GM18511 (cell line): ENCODE results near the gene NINL.
"Not testable (repeated sequence)": the region's sequence is repeated elsewhere in the genome, so short reads cannot be mapped to it uniquely, and the experiment has no call there.

Experiments used
- ATAC-seq: cut with Tn5 transposase; IDR thresholded peaks from one replicate; pipeline ENCODE4 v1.9.1; 2021; ENCODE audit warnings: mild to moderate bottlenecking, moderate library complexity; ENCODE audit not compliant: unreplicated experiment

The NINL gene

GRCh38 chr20:25507385-25508082 lies 77.8 kb downstream of the NINL start:
- no peak for ATAC-seq

- ATAC-seq, result no peak
These were observed 80.8 kb downstream of the NINL start for GRCh38 chr20:25504366-25505135.

- ATAC-seq, result no peak
These were observed 81.4 kb downstream of the NINL start for GRCh38 chr20:25503936-25504335.

- not testable (repeated sequence) for ATAC-seq
These were observed 82.2 kb downstream of the NINL start for GRCh38 chr20:25503051-25503639.

GRCh38 chr20:25500880-25501351 lies 84.4 kb downstream of the NINL start:
- ATAC-seq, result no peak

GRCh38 chr20:25499855-25500434 lies 85.4 kb downstream of the NINL start:
- no peak for ATAC-seq

- ATAC-seq, result no peak
These were observed 86.3 kb downstream of the NINL start for GRCh38 chr20:25499031-25499430.

GRCh38 chr20:25498280-25498606 lies 87.1 kb downstream of the NINL start:
- no peak for ATAC-seq

- no peak for ATAC-seq
These were observed 87.6 kb downstream of the NINL start for GRCh38 chr20:25497586-25498279.

- ATAC-seq, result no peak
These were observed 88.3 kb downstream of the NINL start for GRCh38 chr20:25496968-25497401.

DNA sequence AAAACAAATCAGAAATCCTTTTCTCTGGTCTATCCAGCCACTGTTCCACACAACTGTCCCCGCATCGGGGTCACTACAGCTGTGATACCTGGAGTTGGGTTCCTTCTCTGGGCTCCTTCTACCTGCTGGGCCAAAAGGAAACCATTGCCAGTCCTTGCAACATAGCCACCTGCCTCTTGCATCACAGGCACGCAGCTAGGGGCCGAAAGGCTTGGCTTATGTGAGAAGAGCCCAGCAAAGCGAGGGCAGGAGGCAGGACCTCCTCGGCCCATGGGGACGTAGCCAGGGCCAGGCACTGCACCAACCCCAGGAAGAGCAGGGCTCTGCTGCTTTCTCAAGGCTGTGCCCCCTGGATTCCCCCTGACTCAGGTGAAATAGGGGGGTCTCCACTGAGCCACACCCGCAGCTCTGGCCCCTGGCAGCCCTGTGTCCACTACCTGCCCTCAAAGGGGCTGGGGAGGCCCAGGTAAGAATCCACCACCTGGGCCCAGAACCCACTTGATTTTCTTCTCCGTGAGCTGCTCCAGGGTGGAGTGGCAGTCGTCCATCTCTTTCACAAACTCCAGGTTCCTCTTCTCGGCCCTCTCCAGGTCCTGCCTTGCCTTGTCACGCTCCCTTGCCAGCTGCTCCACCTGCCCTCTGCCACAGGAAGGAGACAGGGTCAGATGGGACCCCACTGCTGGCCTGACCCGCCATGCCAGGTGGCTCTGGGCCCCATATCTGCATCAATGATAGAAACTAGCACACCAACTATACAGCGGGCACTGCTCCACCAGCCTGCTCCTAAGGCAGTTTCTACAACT lies 89.0 kb downstream of the NINL start:
- ATAC-seq, result no peak

DNA sequence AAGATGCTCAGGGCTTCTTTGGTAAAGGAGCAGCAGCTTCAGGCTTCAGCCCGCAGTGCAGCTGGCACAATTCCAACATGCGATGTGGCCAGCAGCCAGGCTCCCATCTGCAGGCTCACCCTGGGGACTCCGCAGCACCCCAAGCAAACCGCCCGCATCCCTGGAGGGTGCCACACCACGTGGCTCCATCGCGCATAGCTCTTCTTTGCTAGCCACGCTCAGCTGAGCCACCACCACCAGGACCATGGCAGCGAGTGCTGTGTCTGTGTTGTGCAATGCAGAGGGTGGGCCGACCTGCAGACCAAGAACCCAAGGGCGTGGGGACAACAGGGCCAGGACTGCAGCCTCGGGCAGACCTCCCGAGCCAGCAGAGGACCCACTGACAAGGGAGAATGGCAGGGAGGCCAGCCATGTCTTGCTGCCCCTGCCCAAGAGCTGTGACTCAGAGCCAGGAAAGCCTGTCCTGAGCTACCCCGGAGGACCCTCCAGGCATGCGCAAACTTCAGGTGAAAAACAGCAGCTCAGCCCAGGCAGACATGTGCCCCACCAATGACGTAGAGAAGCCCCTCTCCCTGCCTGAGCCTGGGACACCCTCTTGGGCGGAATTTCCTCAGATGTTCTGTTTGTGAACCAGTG lies 90.0 kb downstream of the NINL start:
- no peak for ATAC-seq

DNA sequence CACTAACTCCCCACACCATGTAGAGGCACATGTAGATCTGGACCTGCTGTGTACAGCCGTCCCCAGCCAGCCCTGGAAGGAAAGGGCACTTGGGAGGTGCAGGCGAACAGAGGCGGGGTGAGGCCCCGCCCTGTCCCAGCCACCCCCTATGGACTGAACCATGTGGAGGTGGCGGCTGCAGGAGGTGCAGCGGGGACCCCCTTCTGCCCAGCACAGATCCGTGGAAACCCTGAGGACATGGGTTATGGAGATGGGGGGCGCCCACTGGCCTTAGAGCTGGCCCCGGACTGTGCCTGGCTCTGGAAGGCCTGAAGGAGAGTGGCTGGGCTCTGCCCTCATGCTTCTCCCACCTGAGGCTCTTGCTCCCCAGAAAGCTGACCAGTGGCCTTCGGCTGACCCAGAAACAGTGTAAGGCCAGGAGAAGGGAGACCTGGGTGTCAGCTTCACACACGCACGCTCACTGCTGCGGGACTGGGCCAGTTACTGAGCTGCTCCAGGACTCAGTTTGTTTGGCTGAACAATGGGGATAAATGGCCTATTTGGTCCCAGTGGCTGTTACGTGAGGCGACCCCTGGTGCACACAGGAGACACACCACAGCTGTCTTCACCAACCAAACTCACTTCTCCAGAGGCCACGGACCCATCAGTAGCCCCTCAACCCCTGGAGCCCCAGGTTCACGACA lies 90.7 kb downstream of the NINL start:
- no peak for ATAC-seq

DNA sequence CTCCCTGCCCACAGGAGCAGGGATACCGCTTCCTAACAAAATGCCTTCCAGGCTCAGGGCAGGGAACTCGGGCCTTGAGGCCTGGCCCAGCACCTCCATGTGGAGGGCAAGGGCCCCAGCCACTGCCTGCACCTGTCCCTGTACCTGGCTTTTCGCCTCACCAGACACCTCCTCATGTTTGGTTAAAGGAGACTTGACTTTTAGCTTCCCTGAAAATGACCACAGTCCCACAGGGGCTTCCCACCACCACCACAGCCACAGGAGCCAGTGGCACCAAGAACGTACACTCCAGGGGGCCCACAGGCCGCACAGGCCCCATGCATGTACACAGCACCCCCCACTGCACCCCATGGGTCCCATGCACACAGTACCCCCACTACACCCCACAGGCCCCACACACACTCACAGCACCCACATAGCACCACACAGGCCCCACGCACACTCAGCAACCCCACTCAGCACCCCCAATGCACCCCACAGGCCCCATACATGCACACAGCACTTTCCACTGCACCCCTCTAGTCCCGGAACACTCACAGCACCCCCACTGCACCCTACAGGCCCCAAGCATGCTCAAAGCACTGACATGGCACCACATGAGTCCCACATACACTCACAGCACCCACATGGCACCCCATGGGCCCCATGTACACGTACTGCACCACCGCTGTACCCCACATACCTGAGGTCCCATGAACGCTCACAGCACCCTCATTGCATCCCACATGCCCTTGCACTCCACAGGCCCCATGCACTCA lies 91.4 kb downstream of the NINL start:
- no peak for ATAC-seq

- no peak for ATAC-seq
These were observed 92.2 kb downstream of the NINL start for GRCh38 chr20:25493137-25493536.

DNA sequence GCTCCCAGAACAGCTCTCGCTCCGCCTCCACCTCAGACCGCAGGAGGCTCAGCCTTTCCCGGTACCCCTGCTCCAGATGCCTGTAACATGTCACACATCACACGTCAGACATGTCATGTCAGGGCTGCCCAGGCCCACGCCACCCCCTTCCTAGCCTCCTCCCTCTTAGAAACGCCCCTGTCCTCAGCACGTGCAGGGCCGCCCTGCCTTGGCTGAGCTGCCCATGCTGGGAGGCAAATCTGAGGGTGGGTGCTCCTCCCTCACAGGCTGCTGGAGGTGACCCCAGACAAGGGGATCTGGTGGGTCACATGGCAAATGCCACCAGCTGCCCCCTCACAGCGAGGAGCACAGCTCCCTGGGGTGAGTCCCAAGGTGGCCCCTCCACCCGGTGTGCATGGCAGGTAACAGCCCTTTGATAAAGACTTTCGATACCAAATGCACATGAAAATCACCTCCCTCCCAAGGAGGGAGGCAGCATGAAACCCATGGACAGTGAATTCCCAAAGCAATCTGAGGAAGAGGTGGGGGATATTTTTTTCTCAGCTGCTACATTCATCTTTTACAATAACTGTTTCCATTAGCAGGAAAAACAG lies 93.8 kb downstream of the NINL start:
- no peak for ATAC-seq

GRCh38 chr20:25490656-25491445 lies 94.5 kb downstream of the NINL start:
- ATAC-seq, result no peak
